ENCODE data around the gene ROBO1.

ROBO1 gene

GRCh38 chr3:79002465-79003372 lies 765.1 kb downstream of the ROBO1 start:
- no peak for DNase-seq

GRCh38 chr3:79001255-79001654 lies 766.5 kb downstream of the ROBO1 start:
- no peak for DNase-seq

GRCh38 chr3:78999139-78999538 lies 768.7 kb downstream of the ROBO1 start:
- no peak for DNase-seq

- DNase-seq: no peak
Measured at GRCh38 chr3:78995087-78995486, 772.7 kb downstream of the ROBO1 start.

- DNase-seq: no peak
Measured at GRCh38 chr3:78994174-78995027, 773.4 kb downstream of the ROBO1 start.

GRCh38 chr3:78993375-78993774 lies 774.4 kb downstream of the ROBO1 start:
- no peak for DNase-seq

- no peak for DNase-seq
Measured at GRCh38 chr3:78992830-78993229, 775.0 kb downstream of the ROBO1 start.

GRCh38 chr3:78992400-78992799 lies 775.4 kb downstream of the ROBO1 start:
- no peak for DNase-seq

- DNase-seq: no peak
Measured at GRCh38 chr3:78991656-78992055, 776.1 kb downstream of the ROBO1 start.

GRCh38 chr3:78990156-78990555 lies 777.6 kb downstream of the ROBO1 start:
- no peak for DNase-seq

- DNase-seq: no peak
Measured at GRCh38 chr3:78988324-78988723, 779.5 kb downstream of the ROBO1 start.

GRCh38 chr3:78986416-78987101 lies 781.2 kb downstream of the ROBO1 start:
- DNase-seq: no peak

GRCh38 chr3:78985981-78986380 lies 781.8 kb downstream of the ROBO1 start:
- no peak for DNase-seq

- no peak for DNase-seq
Measured at GRCh38 chr3:78979028-78979427, 788.8 kb downstream of the ROBO1 start.

GRCh38 chr3:78978037-78978436 lies 789.8 kb downstream of the ROBO1 start:
- no peak for DNase-seq

GRCh38 chr3:78977073-78977472 lies 790.7 kb downstream of the ROBO1 start:
- DNase-seq: no peak

GRCh38 chr3:78976200-78976599 lies 791.6 kb downstream of the ROBO1 start:
- DNase-seq: no peak

- DNase-seq: no peak
Measured at GRCh38 chr3:78974181-78974790, 793.5 kb downstream of the ROBO1 start.

- DNase-seq: no peak
Measured at GRCh38 chr3:78972617-78973301, 795.0 kb downstream of the ROBO1 start.

GRCh38 chr3:78970656-78971055 lies 797.1 kb downstream of the ROBO1 start:
- no peak for DNase-seq

- no peak for DNase-seq
Measured at GRCh38 chr3:78969483-78969882, 798.3 kb downstream of the ROBO1 start.

GRCh38 chr3:78967061-78967460 lies 800.7 kb downstream of the ROBO1 start:
- no peak for DNase-seq

Measured in activated gamma-delta T cell treated with Interleukin-2 at 50 U/mL for 16 hours (primary cell).